ENCODE data around the gene PARP8. TPM values are rescaled to one million over a fixed set of nuclear protein-coding genes. Genes with fewer than 3 reads are reported as not detected.

PARP8 gene
- total and polyA plus RNA-seq, 4 donors = 11.6 to 59.4 (median 25.3) TPM

DNA sequence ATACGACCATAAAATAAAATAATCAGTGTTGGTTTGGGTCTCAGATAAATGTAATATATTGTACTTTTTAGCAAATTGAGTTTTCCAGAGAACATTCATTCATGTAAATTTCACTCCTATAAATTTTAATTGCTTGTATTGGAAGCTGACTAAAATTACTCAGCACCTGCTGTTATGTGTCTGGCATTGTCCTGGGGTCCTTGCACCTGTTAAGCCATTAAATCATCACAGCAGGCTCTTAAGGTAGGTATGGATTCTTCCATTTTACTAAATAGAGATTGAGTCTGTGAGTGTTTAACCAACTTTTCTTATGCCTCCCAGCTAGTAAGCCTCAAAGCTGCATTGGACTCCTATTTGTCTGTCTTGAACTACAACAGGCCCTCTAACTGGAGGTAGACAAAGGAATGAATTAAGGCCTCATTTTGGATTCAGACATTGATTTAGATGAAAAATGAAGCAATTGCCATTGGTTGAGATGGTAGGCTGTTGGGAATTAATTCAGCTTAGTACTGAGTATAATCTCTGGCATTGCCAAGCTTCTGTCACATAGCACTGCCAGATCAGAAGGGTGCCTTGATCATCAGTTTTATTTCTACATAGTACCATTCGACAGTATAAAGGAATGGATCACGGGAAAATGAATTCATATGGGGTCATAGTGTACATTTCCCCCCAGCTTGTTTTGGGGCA is 78.9 kb downstream of the PARP8 start:
- ATAC-seq (ENCODE audit: insufficient read depth, low FRiP score) = no peak
- DNase-seq = no peak
- H3K4me3 ChIP-seq = no peak overlapping the region
- WGBS, 2 donors = 82 to 89% methylated on average over 3 of the region's 3 CpGs
- no peaks in the 10 kb centered on the region for H3K36me3 ChIP-seq (ENCODE audit: control insufficient read depth in 4 of 4, insufficient read depth in 4 of 4, low read length in 4 of 4)
- peaks cover 0 to 6% (median 0%) of the 10 kb centered on the region in 5 donors for H3K4me1 ChIP-seq (ENCODE audit: control insufficient read depth in 5 of 5, insufficient read depth in 5 of 5, low read length in 5 of 5)
- H3K9me3 ChIP-seq (ENCODE audit: control insufficient read depth in 4 of 4, insufficient read depth in 3 of 4, low read length in 3 of 4) = no peaks in the 10 kb centered on the region
- H3K27me3 ChIP-seq (ENCODE audit: control insufficient read depth in 3 of 3, insufficient read depth in 3 of 3, low read length in 2 of 3) = no peaks in the 10 kb centered on the region
- no peak overlapping the region for H3K27ac ChIP-seq (ENCODE audit: low read depth in 1 of 2, low read length in 1 of 2)
- H3K9ac ChIP-seq (ENCODE audit: insufficient read depth in 1 of 2, low read length in 2 of 2) = no peak overlapping the region
- TF ChIP-seq, protein P1, sequence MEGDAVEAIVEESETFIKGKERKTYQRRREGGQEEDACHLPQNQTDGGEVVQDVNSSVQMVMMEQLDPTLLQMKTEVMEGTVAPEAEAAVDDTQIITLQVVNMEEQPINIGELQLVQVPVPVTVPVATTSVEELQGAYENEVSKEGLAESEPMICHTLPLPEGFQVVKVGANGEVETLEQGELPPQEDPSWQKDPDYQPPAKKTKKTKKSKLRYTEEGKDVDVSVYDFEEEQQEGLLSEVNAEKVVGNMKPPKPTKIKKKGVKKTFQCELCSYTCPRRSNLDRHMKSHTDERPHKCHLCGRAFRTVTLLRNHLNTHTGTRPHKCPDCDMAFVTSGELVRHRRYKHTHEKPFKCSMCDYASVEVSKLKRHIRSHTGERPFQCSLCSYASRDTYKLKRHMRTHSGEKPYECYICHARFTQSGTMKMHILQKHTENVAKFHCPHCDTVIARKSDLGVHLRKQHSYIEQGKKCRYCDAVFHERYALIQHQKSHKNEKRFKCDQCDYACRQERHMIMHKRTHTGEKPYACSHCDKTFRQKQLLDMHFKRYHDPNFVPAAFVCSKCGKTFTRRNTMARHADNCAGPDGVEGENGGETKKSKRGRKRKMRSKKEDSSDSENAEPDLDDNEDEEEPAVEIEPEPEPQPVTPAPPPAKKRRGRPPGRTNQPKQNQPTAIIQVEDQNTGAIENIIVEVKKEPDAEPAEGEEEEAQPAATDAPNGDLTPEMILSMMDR (IDR thresholded peaks at IDR 0.05; ENCODE audit: control extremely low read depth, extremely low read depth) = no peak

DNA sequence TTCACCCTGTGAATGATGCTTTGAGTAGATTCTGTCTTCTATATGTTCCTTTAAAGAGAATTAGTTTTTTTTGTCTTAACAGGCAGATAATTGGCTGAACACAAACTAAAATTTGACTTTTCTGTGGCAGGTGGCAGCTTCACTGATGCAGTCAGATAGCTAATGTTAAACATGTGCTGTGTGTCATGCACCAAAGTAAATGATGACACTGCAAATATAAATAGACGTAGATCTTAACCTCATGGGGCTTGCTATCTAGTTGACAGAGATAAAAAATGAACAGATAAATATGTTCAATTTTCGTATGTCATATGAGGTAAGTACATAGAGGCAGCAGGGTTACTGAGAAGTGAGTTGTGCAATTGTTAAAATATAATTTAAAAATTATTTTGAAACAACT is 82.7 kb downstream of the PARP8 start:
- no peaks in the 10 kb centered on the region for H3K27me3 ChIP-seq (ENCODE audit: control insufficient read depth in 3 of 3, insufficient read depth in 3 of 3, low read length in 2 of 3)
- no peak overlapping the region for H3K27ac ChIP-seq (ENCODE audit: low read depth in 1 of 2, low read length in 1 of 2)
- no peak overlapping the region for H3K9ac ChIP-seq (ENCODE audit: insufficient read depth in 1 of 2, low read length in 2 of 2)
- H3K4me3 ChIP-seq = no peak overlapping the region
- TF ChIP-seq, protein P1 (IDR thresholded peaks at IDR 0.05; ENCODE audit: control extremely low read depth, extremely low read depth) = no peak
- no peaks in the 10 kb centered on the region for H3K9me3 ChIP-seq (ENCODE audit: control insufficient read depth in 4 of 4, insufficient read depth in 3 of 4, low read length in 3 of 4)
- DNase-seq (no peak), ATAC-seq (ENCODE audit: insufficient read depth, low FRiP score) (no peak)
- WGBS, 2 donors = 66 to 81% methylated on average over 2 of the region's 2 CpGs
- H3K36me3 ChIP-seq (ENCODE audit: control insufficient read depth in 4 of 4, insufficient read depth in 4 of 4, low read length in 4 of 4) = no peaks in the 10 kb centered on the region
- H3K4me1 ChIP-seq (ENCODE audit: control insufficient read depth in 5 of 5, insufficient read depth in 5 of 5, low read length in 5 of 5) = peaks cover 0 to 4% (median 0%) of the 10 kb centered on the region in 5 donors

DNA sequence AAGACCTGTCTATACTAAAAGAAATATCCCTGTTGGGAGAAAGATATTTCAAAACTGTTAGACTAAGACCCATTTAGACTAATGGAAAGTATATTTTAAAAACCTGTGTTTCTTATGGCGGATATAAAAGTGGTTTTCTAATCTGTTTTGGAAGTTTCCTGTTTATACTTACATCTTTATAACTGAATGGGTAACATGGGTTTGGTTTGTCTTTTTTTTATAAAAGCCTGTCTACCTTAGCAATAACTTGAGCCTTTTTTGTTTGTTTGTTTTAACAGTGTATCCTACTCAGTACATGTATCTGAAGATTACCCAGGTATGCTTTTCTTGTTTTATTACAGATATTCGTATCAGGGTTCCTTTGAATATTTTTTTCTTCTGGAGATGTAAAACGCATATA is 83.4 kb downstream of the PARP8 start:
- TF ChIP-seq, protein P1 (IDR thresholded peaks at IDR 0.05; ENCODE audit: control extremely low read depth, extremely low read depth) = no peak
- no peak for ATAC-seq (ENCODE audit: insufficient read depth, low FRiP score)
- 70 to 79% methylated on average over 3 of the region's 3 CpGs for WGBS, 2 donors
- Histone ChIP-seq H3K4me1 (ENCODE audit: control insufficient read depth in 5 of 5, insufficient read depth in 5 of 5, low read length in 5 of 5) (peaks cover 0 to 4% (median 0%) of the 10 kb centered on the region in 5 donors), H3K9ac (ENCODE audit: insufficient read depth in 1 of 2, low read length in 2 of 2) (no peak overlapping the region), H3K27ac (ENCODE audit: low read depth in 1 of 2, low read length in 1 of 2) (no peak overlapping the region), H3K36me3 (ENCODE audit: control insufficient read depth in 4 of 4, insufficient read depth in 4 of 4, low read length in 4 of 4) (no peaks in the 10 kb centered on the region), H3K9me3 (ENCODE audit: control insufficient read depth in 4 of 4, insufficient read depth in 3 of 4, low read length in 3 of 4) (no peaks in the 10 kb centered on the region), H3K27me3 (ENCODE audit: control insufficient read depth in 3 of 3, insufficient read depth in 3 of 3, low read length in 2 of 3) (no peaks in the 10 kb centered on the region), H3K4me3 (no peak overlapping the region)
- DNase-seq = no peak
